ENCODE measurements around the gene RUSC2. TPM values are rescaled to one million over a fixed set of nuclear protein-coding genes. Genes with fewer than 3 reads are reported as not detected.
A peak's percentile ranks its signal among the peaks of the same experiment; 100 is the strongest.
"Not testable (repeated sequence)": the region's sequence is repeated elsewhere in the genome, so short reads cannot be mapped to it uniquely, and the experiment has no call there.

The RUSC2 gene
- 15.6 and 17.7 TPM in 2 replicates for polyA plus RNA-seq (2014; cell fraction: cytosol; rRNA removed)
- 25.0 and 26.4 TPM in 2 replicates for polyA plus RNA-seq (2014; cell fraction: nucleus; rRNA removed)

DNA sequence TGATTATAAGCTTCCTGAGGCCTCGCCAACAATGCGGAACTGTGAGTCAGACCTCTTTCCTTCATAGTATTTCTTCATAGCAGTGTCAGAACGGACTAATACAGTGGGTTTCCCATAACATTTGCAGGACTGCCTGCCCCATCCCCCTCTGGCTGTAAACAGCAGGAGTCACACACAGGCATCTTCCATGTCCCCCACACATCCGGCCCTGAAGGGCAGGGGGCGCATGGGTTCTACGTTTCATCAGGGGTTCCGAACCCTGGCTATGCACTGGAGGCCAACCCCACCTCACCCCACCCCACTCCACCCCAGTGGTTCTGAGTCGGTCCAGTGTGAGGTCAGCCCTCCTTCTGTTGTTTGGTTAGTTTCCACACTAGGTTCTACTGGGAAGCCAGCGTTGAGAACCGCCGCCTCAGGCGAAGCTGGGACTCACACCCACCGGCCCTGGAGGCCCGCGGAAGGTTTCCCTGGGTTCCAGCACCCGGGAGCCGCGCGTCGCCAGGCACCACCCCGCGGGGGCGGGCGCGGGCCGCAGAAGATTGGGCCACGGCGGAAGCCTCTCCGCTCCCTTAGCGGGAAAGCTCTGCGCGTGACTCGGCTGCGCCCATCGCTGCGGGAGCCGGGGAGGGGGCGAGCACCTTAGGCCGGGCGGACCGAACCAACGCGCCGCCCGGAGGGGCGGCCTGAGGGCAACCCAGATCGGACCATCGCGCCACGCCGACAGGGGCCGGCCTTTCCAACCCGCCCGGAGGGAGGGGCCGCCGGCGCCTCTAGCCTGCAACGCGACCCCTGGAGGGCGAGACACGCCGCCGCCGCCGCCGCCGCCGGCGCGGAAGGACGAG, at the start of gene RUSC2:
TSS of gene RUSC2 (plus strand) at position 799 of the 842 bp plus-strand sequence. CDS start 56,411 bp downstream, outside the sequence.
- DNase-seq (ENCODE audit: low spot score) = peak; percentile 92

DNA sequence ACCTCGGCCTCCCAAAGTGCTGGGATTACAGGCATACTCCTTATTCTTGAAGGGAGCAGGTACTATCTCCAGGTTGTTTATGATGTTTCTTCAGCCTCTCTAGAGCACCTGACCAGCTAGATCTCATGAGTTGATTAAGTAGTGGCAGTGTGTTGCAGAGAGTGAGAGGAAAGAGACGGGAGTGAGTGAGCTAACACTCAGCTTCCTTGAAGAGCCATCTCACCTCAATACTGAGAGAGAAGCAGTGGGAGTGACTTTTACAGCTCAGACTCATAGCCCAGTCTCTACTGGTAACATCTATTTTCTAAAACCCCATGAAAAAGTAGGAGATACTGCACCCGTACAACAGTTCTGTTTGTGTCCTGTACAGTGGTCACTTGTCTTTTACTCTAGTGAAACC, 43.9 kb upstream of the RUSC2 start:
- DNase-seq (ENCODE audit: low spot score) = no peak

DNA sequence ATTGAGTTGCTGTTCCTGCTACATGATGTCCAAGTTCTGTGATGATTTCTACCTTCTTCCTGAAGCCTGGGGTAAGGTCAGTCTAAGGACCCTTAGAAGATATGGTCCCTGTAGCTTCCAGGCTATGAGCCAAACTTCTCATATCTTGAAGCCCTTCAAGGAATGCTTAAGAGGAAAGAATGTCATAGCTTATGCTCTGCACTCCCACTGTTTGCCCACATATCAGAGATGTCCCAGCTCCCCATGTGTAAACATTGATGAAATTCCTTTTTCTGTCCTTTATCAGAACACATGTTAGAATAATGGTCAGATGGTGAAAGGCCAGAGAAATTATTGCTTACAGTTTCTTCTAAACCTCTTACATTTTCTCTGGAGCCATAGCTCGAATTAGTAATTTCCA, 41.4 kb upstream of the RUSC2 start:
- DNase-seq (ENCODE audit: low spot score) = no peak

DNA sequence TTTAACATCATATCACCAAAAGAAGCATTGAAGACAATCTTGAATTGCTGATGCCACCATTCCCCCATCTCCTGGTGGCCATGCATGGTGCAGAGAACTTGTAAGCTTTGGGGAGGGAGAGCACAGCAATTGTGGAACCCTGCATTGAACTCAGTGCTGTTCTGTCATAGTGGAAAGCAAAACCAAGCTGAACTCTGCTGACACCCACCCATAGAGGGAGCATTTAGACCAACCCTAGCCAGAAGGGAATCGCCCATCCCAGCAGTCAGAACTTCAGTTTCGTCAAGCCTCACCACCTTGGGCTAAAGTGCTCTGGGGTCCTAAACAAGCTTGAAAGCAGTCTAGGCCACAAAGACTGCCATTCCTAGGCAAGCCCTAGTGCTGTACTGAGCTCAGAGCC, 37.4 kb upstream of the RUSC2 start:
- no peak for DNase-seq (ENCODE audit: low spot score)

- no peak for DNase-seq (ENCODE audit: low spot score)
Measured at GRCh38 chr9:35453786-35454185, 36.1 kb upstream of the RUSC2 start.

DNA sequence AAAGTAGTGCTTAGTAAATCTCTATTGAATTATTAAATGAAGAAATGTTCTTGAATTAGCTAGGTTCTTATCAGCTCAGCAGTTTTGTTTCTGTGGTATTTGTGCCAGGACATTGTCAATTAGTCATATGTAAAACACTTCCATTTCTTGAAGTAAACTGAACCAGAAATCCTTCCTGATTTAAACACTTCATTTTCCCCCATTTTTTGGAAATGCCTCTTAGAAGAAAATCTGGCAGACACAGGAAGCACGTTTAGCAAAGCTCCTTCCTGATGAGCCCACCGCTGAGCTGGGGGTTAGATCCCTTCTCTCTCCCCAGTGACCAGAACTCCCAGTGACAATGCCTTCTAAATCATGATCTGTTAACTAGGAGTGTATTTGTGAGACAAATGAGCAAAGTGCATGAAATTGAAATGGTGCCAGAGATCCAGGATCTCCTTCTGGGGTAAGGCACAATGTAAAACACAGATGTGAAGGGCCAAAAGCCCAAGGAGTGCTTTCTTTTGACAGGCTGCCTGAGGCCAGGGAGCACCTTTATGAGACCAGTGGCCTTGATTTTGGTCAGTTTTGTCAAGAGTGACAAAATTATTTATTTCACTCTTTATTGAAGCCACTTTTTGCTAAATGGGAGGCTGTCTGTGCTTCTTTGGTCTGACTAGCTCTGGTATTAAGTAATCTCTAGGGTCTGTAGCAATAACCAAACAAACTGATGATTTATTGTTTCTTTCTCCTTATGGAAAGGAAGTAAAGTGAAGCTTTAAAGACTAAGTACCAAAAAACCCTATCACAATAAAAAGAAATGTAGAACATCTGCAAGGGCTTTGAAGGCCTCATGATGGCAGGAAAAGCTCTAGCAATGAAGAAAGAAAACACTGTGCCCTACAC, 25.5 kb upstream of the RUSC2 start:
- no peak for DNase-seq (ENCODE audit: low spot score)

- no peak for DNase-seq (ENCODE audit: low spot score)
Measured at GRCh38 chr9:35470340-35470739, 19.6 kb upstream of the RUSC2 start.

DNA sequence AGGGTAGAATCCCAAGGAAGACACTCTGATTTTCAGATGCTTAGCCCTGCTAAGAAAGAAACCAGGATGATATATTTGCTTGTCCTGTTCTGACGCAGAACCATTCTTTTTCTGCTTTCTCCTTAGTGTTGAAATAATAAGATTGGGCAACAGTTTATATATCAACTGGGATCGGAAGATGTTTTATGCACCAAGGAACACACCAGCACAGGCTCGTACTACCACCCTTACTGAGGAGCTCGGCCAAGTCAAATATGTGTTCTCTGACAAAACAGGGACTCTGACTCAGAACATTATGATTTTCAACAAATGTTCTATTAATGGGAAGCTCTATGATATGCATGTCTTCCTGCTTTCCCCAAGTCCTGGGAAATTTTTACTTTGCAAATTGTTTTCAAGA, 19.0 kb upstream of the RUSC2 start:
- DNase-seq (ENCODE audit: low spot score) = no peak

DNA sequence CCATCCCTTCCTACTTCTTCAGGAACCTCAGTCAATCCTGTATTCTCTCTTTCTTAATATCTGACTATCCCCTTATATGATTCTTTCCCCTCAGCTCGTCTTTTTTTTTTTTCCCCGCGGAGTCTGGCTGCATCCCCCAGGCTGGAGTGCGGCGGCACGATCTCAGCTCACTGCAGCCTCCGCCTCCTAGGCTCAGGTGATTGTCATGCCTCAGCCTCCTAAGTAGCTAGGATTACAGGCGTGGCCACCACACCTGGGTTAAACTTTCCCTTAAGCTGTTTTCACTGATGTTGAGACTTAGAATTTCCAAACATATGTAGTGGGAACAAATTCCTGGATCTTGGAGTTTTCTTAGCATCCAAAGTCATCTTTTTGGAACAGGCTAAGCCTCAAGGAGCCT, 13.3 kb upstream of the RUSC2 start:
- no peak for DNase-seq (ENCODE audit: low spot score)

GRCh38 chr9:35477211-35477855, 12.6 kb upstream of the RUSC2 start:
- DNase-seq (ENCODE audit: low spot score) = peak; percentile 74

- no peak for DNase-seq (ENCODE audit: low spot score)
Measured at GRCh38 chr9:35478871-35479270, 11.0 kb upstream of the RUSC2 start.

DNA sequence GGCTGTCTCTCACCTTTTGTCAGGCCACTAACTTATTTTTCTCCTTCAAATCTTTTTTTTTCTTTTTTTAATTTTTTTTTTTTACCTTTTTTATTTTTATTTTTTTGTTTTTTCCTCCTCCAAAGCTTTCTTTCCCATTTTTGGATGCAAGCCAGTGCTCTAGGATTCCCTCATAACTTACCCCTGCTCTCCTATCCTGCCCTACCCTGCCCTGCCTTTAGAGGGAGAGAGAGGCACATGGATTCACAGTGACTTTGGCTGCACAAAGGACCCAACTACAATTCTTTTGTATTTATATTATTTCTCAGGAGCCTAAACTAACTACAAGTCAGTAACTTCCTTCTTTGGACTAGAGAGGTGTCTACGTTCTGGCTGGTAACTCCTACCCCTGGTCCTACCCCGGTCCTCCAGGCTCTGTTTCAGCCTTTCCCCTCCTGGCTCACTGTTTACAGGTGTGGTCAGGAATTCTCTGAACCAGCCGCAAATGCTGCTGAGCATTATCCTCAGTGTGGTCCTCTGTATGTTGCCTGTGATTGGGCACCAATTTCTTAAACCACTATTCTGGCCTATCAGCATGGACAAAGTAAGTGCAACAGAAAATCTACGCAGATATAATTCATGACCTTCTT, 8.4 kb upstream of the RUSC2 start:
- DNase-seq (ENCODE audit: low spot score) = peak; percentile 35

- no peak for DNase-seq (ENCODE audit: low spot score)
Measured at GRCh38 chr9:35482071-35482470, 7.8 kb upstream of the RUSC2 start.

- DNase-seq (ENCODE audit: low spot score) = no peak
Measured at GRCh38 chr9:35484406-35484805, 5.5 kb upstream of the RUSC2 start.

DNA sequence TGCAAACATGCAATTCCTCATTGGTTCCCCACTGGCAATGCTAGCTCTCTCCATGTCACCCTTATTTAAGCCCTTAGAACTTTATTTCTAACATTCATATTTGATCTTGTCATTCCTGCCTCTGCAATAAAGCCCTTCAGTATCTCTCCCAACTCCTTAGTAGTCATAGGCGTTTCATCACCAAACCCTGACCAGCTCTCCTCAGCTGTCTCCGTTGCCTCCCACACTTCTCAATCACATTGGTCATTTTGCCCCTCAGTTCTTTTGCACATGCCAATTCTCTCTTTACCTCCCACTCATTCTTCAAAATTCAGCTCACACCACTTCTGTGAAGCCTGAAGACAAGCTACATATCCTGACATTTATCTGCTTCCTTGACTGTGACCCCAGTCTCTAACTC, 2.8 kb upstream of the RUSC2 start:
- DNase-seq (ENCODE audit: low spot score) = no peak

DNA sequence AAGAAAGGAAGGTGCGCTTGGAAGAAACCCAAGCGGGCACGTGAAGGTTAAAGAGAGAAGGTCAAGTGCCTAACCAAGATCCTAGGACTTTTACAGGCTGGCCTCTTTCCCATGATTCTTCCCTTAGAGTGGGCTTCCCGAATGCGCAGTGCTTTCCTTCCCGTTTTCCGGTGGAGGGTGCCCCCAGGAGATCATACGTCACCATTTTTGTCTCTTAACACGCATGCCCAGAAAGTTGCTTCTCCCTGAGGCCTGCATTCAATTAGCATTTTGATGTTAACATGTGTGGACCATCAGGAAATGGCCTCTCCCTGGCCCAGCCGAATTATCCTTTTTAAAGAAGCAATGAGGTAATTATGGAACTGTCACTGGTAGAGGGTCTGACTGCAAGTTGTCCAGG, 1.9 kb upstream of the RUSC2 start:
- no peak for DNase-seq (ENCODE audit: low spot score)

GRCh38 chr9:35488566-35489312, 1.2 kb upstream of the RUSC2 start:
- DNase-seq (ENCODE audit: low spot score) = peak; percentile 42

- peak; percentile 20 for DNase-seq (ENCODE audit: low spot score)
Measured at GRCh38 chr9:35490155-35490909, 421 bp downstream of the RUSC2 start.

GRCh38 chr9:35490910-35491465, 1.1 kb downstream of the RUSC2 start:
- no peak for DNase-seq (ENCODE audit: low spot score)

GRCh38 chr9:35493119-35493518, 3.2 kb downstream of the RUSC2 start:
- not testable (repeated sequence) for DNase-seq (ENCODE audit: low spot score)
